ENCODE results near the gene WASF3.

Gene WASF3

GRCh38 chr13:26541041-26541440, 16.4 kb upstream of the WASF3 start:
- TF ChIP-seq CTCF (IDR thresholded peaks at IDR 0.05; ENCODE audit: insufficient read depth, low read length, missing control alignments) = no peak
- ChIA-PET CTCF (no interaction called here), POLR2A (no interaction called here)
- no peak overlapping the region for H3K4me3 ChIP-seq (ENCODE audit: low read depth, low read length)
- no peak for DNase-seq (ENCODE audit: low read depth, low spot score)

GRCh38 chr13:26541678-26542568, 15.6 kb upstream of the WASF3 start:
- H3K4me3 ChIP-seq (ENCODE audit: low read depth, low read length) = no peak overlapping the region
- TF ChIP-seq CTCF (IDR thresholded peaks at IDR 0.05; ENCODE audit: insufficient read depth, low read length, missing control alignments) = no peak
- CTCF ChIA-PET = interaction anchor here (1.0 kb wide), 1 partner anchor 51 kb away, joined by 3 read pairs; no protein-coding TSS in a partner anchor
- DNase-seq (ENCODE audit: low read depth, low spot score) = no peak
- POLR2A ChIA-PET = no interaction called here

- CTCF ChIA-PET = interaction anchor here (1.2 to 1.6 kb wide), 2 partner anchors 62 to 154 kb away, joined by 5 to 6 read pairs; no protein-coding TSS in a partner anchor
- POLR2A ChIA-PET = no interaction called here
- no peak overlapping the region for H3K4me3 ChIP-seq (ENCODE audit: low read depth, low read length)
- no peak for DNase-seq (ENCODE audit: low read depth, low spot score)
- no peak for TF ChIP-seq CTCF (IDR thresholded peaks at IDR 0.05; ENCODE audit: insufficient read depth, low read length, missing control alignments)
Measured at GRCh38 chr13:26544707-26545106, 12.8 kb upstream of the WASF3 start.

- no peak for TF ChIP-seq CTCF (IDR thresholded peaks at IDR 0.05; ENCODE audit: insufficient read depth, low read length, missing control alignments)
- ChIA-PET POLR2A (no interaction called here), CTCF (no interaction called here)
- H3K4me3 ChIP-seq (ENCODE audit: low read depth, low read length) = no peak overlapping the region
- DNase-seq (ENCODE audit: low read depth, low spot score) = no peak
Measured at GRCh38 chr13:26548205-26548765, 9.2 kb upstream of the WASF3 start.

- no peak overlapping the region for H3K4me3 ChIP-seq (ENCODE audit: low read depth, low read length)
- no peak for TF ChIP-seq CTCF (IDR thresholded peaks at IDR 0.05; ENCODE audit: insufficient read depth, low read length, missing control alignments)
- no peak for DNase-seq (ENCODE audit: low read depth, low spot score)
- ChIA-PET POLR2A (no interaction called here), CTCF (no interaction called here)
Measured at GRCh38 chr13:26549713-26550112, 7.8 kb upstream of the WASF3 start.

- no peak for DNase-seq (ENCODE audit: low read depth, low spot score)
- no peak overlapping the region for H3K4me3 ChIP-seq (ENCODE audit: low read depth, low read length)
- TF ChIP-seq CTCF (IDR thresholded peaks at IDR 0.05; ENCODE audit: insufficient read depth, low read length, missing control alignments) = no peak
- ChIA-PET POLR2A (no interaction called here), CTCF (interaction anchor here (1.5 kb wide), 1 partner anchor 54 kb away, joined by 6 read pairs; no protein-coding TSS in a partner anchor)
Measured at GRCh38 chr13:26551255-26551860, 6.1 kb upstream of the WASF3 start.

Measured in AG04449 (cell line).